SK-N-MC (cell line): ENCODE results near the gene UBE2G2.
A peak's percentile ranks its signal among the peaks of the same experiment; 100 is the strongest.

ENCODE experiments used
- DNase-seq: peaks from one replicate; pipeline ENCODE4 v3.0.0-alpha.2; 2011; ENCODE audit warnings: low read depth, low spot score
- H3K27ac ChIP-seq: fragments of 200-600 bp; sonication (generic); 2 replicates; pipeline ENCODE4 v1.5.1; 2016; ENCODE audit warnings: mixed run types
- H3K36me3 ChIP-seq: fragments of 200-600 bp; sonication (generic); 2 replicates; pipeline ENCODE4 v1.6.1; 2017; ENCODE audit warnings: antibody characterized with exemption, low read length, mixed read lengths; ENCODE audit not compliant: insufficient read depth
- H3K4me3 ChIP-seq: fragments of 200-600 bp; sonication (generic); 2 replicates; pipeline ENCODE4 v1.5.1; 2016
- H3K9ac ChIP-seq: fragments of 200-600 bp; sonication (generic); 2 replicates; pipeline ENCODE4 v1.8.0; 2017; ENCODE audit warnings: mixed run types, mixed read lengths; ENCODE audit not compliant: insufficient read length
- H3K9me3 ChIP-seq: fragments of 200-600 bp; sonication (generic); 2 replicates; pipeline ENCODE4 v1.6.1; 2017; ENCODE audit warnings: low read depth, mild to moderate bottlenecking, antibody characterized with exemption, low read length, moderate library complexity, mixed read lengths
- EZH2 ChIP-seq: fragments of 200-600 bp; sonication (generic); IDR thresholded peaks from one replicate; pipeline ENCODE4 v1.6.1; 2017; ENCODE audit warnings: antibody characterized with exemption
- FOXP2 ChIP-seq: optimal IDR thresholded peaks from 2 replicates; pipeline ENCODE3; 2011; ENCODE audit warnings: mild to moderate bottlenecking, moderate library complexity; ENCODE audit not compliant: insufficient read depth; ENCODE audit errors: extremely low read length, control extremely low read depth
- POLR2AphosphoS5 ChIP-seq: IDR thresholded peaks from 2 replicates; pipeline ENCODE4 v1.6.1; 2012; ENCODE audit warnings: mild to moderate bottlenecking, low read depth, low read length, borderline replicate concordance

UBE2G2 gene

DNA sequence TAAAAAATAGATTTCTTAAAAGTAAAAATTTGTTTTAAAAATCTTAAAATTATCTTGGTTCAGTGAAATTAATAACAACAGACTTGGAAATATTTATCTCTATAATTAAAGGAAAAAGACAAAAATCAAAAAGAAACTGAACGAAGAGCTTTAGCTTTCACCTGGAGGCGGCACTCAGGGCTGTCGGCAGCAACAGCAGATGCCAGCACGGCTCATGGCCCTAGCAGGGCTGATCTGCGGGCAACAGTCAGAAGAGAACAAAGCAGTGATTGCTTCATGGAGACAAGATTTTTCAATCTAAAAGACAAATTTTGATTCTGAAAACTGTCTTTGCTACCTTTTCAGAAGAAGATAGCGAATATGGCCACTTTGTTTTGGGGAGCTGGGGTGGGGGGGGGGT, 22.6 kb downstream of the UBE2G2 start:
- no peak for TF ChIP-seq FOXP2
- no peak for TF ChIP-seq EZH2
- no peak for TF ChIP-seq POLR2AphosphoS5
- H3K36me3 ChIP-seq, result peaks cover 83% of the 10 kb centered on the region
- no peak overlapping the region for H3K27ac ChIP-seq

DNA sequence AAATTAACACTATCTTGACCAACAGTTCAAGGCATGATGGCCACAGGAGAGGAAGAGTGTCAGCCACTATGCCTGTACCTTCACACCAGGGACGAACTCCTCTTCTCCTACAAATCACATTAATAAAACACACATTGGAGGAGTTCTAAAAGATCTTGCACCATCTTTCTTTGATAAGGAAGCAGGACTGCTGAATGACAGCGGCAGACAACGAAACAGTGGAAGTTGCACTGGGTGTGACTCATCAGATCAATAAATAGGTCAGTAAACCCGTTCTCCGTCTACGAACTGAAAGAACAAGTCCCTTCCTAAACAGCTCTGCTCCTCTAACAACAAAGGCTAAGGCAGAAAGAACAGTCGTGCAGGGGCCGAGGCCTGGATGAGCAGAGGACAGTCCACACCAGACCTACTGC, 23.1 kb downstream of the UBE2G2 start:
- no peak for TF ChIP-seq FOXP2
- no peak for TF ChIP-seq POLR2AphosphoS5
- Histone ChIP-seq H3K27ac (peak overlapping the region; percentile 66), H3K36me3 (peaks cover 83% of the 10 kb centered on the region), H3K9ac (no peak overlapping the region), H3K4me3 (no peak overlapping the region), H3K9me3 (0 out of 2 replicates have a peak, but pooled peaks cover 1% of the 10 kb centered on the region)
- no peak for DNase-seq

More for the DNA sequence above, 22.6 kb downstream of the UBE2G2 start:
- Histone ChIP-seq H3K4me3 (no peak overlapping the region), H3K9ac (no peak overlapping the region), H3K9me3 (0 out of 2 replicates have a peak, but pooled peaks cover 3% of the 10 kb centered on the region)
- DNase-seq, result no peak

DNA sequence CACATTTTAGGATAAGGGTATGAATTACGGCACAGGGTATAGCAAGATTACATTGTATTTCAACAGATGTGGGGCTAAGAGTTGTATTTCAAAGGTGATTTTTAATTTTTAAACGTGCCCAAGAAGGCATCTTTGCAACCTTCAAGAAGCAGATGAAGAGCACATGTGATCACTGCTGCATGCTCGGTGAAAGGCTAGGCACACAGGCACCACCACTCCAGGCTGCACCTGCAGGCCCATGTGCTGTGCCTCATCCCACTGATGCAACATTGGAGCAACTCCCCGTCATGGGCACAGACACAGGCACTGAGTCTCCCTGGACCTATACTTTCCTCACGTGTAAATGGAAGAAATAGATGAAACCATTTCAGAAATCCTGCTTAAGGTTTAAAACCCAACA, 23.5 kb downstream of the UBE2G2 start:
- Histone ChIP-seq H3K4me3 (no peak overlapping the region), H3K9me3 (no peaks in the 10 kb centered on the region), H3K9ac (no peak overlapping the region), H3K27ac (peak overlapping the region; percentile 66), H3K36me3 (peaks cover 83% of the 10 kb centered on the region)
- TF ChIP-seq EZH2 (no peak), FOXP2 (no peak), POLR2AphosphoS5 (no peak)
- no peak for DNase-seq

DNA sequence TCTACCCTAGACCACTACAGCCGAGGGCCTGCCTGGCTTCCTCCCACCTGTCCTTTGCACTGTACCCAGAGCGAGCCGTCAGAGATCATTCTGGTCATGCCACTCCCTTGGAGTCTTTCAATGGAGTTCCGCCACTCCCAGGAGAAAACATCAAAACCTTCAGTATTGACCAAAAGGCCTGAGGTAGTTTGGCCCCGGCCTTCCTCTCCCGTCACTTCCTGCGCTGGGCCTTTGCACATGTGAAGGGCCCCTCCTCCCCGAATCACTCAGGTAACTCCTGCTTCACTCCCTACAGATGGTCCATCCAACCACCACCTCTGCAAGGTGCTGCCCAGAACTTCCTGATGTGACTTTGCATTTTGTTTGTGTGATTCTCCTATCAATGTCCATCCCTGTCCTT, 26.6 kb downstream of the UBE2G2 start:
- H3K27ac ChIP-seq, result no peak overlapping the region
- no peak for TF ChIP-seq FOXP2
- no peak for TF ChIP-seq EZH2
- TF ChIP-seq POLR2AphosphoS5, result no peak
- H3K36me3 ChIP-seq, result peaks cover 91% of the 10 kb centered on the region
- H3K4me3 ChIP-seq, result no peak overlapping the region
- no peak for DNase-seq
- H3K9ac ChIP-seq, result no peak overlapping the region
- no peaks in the 10 kb centered on the region for H3K9me3 ChIP-seq

DNA sequence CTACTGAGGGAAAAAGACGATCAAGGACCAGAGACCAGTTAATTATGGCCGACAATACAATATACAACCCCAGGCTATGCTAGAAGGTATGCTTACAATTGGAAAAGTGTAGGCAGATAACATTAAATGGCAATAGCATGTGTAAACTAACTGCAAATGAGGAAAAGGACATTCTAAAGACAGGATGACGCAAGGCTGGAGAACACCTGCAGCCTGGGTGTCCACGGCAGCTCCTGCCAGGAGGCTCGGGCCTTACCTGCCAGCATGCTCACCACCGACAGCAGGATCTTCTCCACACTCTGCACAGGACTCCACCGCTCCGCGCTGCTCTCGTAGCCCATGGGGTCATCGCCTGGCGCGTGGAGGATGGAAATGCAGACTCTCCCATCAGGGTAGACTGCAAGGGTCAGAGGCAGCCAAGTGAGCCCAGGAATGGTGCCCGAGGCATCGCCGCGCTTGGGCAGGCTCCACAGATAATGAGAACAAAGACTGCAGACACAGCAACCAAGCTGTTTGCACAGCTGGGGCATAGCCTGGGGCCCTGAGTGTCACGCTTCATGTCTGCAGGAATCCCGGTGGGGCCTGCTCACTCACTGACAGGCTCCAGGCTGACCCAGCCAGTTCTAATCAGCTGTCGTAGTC, 28.2 kb downstream of the UBE2G2 start:
- Histone ChIP-seq H3K9ac (peak overlapping the region; percentile 30), H3K36me3 (peaks cover 87% of the 10 kb centered on the region), H3K27ac (peak overlapping the region; percentile 63), H3K4me3 (no peak overlapping the region), H3K9me3 (no peaks in the 10 kb centered on the region)
- no peak for DNase-seq
- peak; percentile 12 for TF ChIP-seq FOXP2
- TF ChIP-seq POLR2AphosphoS5, result no peak
- TF ChIP-seq EZH2, result no peak

DNA sequence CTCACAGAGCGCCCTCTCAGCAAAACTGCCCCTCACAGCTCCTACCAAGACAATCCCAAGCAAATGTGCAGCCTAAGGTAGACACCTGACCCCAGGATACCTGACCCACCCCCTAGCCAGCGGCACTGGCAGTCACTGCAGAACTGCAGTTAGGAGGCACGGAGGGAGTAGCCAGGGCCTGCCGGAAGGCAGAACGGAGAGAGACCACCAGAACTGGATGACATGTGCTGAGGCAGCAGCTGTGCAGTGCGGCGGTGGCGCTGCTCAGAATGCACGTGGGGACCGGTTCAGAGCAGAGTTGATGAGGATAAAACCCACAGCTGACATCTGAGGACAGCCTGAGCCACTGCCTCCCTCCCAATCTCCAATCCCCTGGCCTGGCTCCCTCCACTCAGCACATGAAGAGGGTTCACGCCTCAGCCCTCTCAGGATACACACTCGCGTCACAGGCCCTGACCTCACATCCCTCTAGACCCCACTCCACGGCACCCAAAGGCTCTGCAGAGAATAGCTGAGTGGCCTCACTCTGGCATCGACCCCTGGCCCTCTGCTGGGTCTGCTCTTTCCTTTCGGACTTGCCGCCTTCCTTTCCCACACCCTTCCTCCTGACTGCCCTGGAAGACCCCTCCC, 29.6 kb downstream of the UBE2G2 start:
- no peak overlapping the region for H3K27ac ChIP-seq
- H3K9ac ChIP-seq, result no peak overlapping the region
- no peak for DNase-seq
- TF ChIP-seq EZH2 (no peak), FOXP2 (no peak), POLR2AphosphoS5 (no peak)
- no peaks in the 10 kb centered on the region for H3K9me3 ChIP-seq
- peaks cover 75% of the 10 kb centered on the region for H3K36me3 ChIP-seq
- no peak overlapping the region for H3K4me3 ChIP-seq

DNA sequence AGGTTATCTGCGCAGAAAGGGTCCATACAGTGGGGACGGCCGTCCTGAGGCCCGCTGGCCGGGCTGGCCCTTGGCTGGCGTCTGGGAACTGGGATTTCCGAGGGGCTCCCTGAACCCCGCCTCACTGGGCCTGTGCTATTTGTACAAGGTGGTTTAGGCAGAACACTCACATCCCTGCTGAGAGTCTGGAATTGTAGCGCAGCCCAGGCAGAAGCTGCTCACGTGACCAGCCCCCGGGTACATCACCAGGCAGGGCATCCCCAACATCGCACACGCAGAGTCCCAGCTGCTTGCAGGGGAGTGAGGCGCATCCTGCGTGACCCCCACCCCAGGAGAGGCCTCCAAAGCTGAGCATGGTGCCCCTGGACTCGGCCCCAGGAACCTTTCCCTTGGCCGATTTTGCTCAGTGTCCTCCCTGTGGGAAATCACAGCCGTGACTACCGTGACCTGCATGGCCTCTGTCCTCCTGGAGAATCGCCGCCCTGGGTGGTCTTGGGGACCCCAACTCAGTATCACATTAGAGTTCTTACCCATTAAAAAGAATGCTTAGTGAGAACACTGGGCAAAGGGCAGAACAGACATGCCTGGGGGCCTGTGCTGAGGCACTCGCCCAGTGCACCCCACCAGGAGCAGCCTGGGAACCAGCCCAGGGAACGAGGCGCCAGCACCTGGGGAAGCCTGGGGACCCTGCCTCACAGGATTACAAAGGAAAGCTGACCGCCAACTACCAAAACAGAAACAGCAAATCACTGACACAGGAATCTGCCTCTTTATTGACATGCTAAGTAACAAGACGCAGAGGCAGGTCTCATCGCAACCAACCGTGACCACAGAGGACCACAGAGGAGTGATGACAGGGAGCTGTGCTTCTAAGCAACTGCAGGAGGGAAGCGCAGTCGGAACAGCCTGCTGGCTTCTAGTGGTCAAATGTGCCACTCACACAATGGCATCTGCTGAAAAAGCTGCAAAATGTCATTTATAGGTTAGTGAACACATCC, 33.5 kb downstream of the UBE2G2 start:
- Histone ChIP-seq H3K27ac (peak overlapping the region; percentile 55), H3K4me3 (no peak overlapping the region), H3K9me3 (no peaks in the 10 kb centered on the region), H3K36me3 (peaks cover 37% of the 10 kb centered on the region), H3K9ac (peak overlapping the region; percentile 12)
- no peak for TF ChIP-seq EZH2
- TF ChIP-seq FOXP2, result no peak
- no peak for TF ChIP-seq POLR2AphosphoS5
- no peak for DNase-seq
